ENCODE results near the gene CORO6. TPM values are rescaled to one million over a fixed set of nuclear protein-coding genes. Genes with fewer than 3 reads are reported as not detected.

Gene CORO6
- total RNA-seq, 3 donors from 2014 or later = 9.8 to 12.3 (median 11.8) TPM

DNA sequence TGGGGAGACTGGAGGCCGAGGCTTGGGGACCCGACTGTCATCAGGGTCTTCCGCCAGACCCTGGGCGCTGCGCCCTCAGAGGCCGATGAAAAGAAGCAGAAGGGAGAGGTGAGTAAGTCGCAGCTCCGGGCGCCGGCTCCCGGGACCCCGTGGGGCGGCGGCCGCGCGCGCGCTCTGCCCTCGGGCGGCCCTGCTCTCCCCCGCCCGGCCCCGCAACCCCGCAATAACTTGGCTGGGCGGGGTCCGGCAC lies 55.5 kb downstream of the CORO6 start:
- Mint-ChIP-seq H3K27me3 (ENCODE audit: low read depth) (no peaks in the 10 kb centered on the region), H3K4me1 (ENCODE audit: low read depth) (peaks cover 34% of the 10 kb centered on the region), H3K9me3 (no peaks in the 10 kb centered on the region), H3K4me3 (peak overlapping the region; percentile 94), H3K36me3 (ENCODE audit: insufficient read depth) (peaks cover 3% of the 10 kb centered on the region)
- ATAC-seq (peak; percentile 4 to 7), DNase-seq (no peak)

DNA sequence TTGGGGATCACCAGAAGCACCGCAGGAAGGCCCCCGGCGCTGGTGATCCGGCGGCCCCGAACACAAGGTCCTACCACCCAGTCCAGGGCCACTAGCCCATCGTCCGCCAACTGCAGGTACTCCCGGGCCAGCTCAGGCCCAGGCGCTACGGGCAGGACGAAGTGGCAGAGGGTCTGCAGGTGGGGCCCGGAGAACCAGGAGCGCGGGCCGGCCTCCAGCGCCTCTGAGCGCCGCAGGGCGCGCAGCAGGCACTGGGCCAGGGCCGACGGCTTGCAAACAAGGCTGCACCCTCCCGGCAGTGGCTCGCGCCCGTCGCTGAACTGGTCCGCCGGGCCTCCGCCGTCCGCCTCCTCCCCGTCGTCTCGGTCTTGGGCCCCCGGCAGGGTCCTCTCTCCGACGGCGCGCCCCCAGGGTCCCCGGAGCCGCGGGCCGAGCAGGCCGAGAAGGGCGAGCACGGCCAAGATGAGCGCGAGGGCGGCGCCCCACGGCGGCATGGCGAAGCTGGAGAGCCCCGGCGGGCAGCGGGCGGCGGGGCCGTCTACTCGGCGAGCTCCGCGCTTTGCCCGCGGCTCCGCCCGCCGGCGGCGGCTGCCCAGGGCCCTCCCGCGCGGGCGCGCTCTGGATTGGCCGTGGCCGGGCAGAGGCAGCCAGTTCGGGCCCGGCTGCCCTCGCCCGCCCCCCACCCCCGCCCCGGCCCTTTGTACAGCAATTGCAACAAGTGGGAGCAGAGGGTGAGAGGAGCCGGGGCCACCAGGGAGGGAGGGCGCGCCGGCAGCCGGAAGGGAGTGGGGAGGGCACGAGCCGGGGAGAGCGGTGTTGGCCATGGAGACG lies 56.0 kb downstream of the CORO6 start, which contains the start of gene ABHD15:
Gene ABHD15 (minus strand): TSS at position 565 of the 831 bp plus-strand sequence. CDS start 71 bp downstream, at position 494.
- peaks cover 3% of the 10 kb centered on the region for H3K36me3 Mint-ChIP-seq (ENCODE audit: insufficient read depth)
- no peaks in the 10 kb centered on the region for H3K9me3 Mint-ChIP-seq
- DNase-seq = peak; percentile 40
- H3K27me3 Mint-ChIP-seq (ENCODE audit: low read depth) = no peaks in the 10 kb centered on the region
- H3K4me3 Mint-ChIP-seq = peak within 1 kb of the TSS; percentile 94
- peaks cover 39% of the 10 kb centered on the region for H3K4me1 Mint-ChIP-seq (ENCODE audit: low read depth)
- peak; percentile 45 to 49 for ATAC-seq

DNA sequence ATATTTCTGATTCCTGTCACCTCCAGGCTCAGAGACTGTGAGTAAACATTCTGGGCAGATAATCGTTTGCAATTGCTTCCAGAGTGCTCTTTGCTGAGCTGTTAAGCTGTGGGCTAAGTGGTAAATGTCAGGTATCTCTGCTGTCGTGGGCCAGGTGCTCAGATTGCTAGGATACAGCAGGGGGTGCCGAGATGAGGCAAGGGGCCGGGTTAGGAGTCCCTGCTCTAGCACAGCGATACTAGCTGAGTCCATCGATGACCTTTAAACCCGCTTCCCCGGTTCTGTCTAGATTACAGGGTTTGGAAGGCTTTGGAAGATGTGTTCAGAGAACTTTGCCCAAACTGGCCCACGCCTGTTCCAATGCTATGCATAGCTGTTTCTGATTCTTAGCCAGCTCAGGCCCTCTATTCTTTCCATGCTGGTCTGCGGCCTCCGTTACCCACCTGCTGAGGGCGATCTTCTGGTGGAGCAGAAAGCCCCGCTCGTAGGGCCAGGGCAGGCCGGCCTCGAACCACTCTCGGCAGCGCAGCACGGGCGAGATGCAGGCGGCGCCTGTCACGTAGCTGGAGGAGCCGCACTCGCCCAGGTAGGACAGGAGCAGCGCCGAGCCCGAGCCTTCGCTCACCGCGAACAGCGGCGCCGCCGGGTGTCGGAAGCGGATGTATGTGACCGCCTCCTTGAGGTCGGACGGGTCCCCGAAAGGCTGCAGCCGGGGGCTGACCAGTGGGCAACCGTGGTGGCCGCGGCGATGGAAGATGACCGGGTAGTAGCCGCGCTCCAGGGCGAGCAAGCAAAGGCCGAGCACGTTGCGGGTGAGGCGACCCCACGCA lies 56.9 kb downstream of the CORO6 start:
- ATAC-seq (peak; percentile 11 to 16), DNase-seq (peak; percentile 48)
- peaks cover 2% of the 10 kb centered on the region for H3K36me3 Mint-ChIP-seq (ENCODE audit: insufficient read depth)
- peak overlapping the region; percentile 88 for H3K4me3 Mint-ChIP-seq
- H3K9me3 Mint-ChIP-seq = no peaks in the 10 kb centered on the region
- H3K4me1 Mint-ChIP-seq (ENCODE audit: low read depth) = peaks cover 40% of the 10 kb centered on the region
- H3K27me3 Mint-ChIP-seq (ENCODE audit: low read depth) = no peaks in the 10 kb centered on the region

Other genes with a start within 250 kb of the CORO6 start
- 10 to 100 TPM; 35.6 to 42.4 (median 37.4) TPM for gene TAOK1, start 232.5 kb downstream of the CORO6 start, total RNA-seq
- 10 to 100 TPM in 1 of 3 donors, 1 to 10 TPM in 2; 7.6 to 10.6 (median 9.9) TPM for gene ABHD15, start 55.9 kb downstream of the CORO6 start, total RNA-seq
- gene TP53I13, start 54.2 kb downstream of the CORO6 start, total RNA-seq = 10 to 100 TPM; 40.9 to 53.9 (median 42.1) TPM
- gene GIT1, start 33.3 kb downstream of the CORO6 start, total RNA-seq = 10 to 100 TPM; 79.3 to 91.3 (median 90.8) TPM
- 10 to 100 TPM; 33.3 to 40.7 (median 40.4) TPM for gene ANKRD13B, start 29.8 kb downstream of the CORO6 start, total RNA-seq

Measured in activated T-cell treated with anti-CD3 and anti-CD28 coated beads, Interleukin-2, amount 50 U/mL, for 4 hours (primary cell).